ENCODE results near the gene FLT3LG. TPM values are rescaled to one million over a fixed set of nuclear protein-coding genes. Genes with fewer than 3 reads are reported as not detected.
A peak's percentile ranks its signal among the peaks of the same experiment; 100 is the strongest.
"Not testable (repeated sequence)": the region's sequence is repeated elsewhere in the genome, so short reads cannot be mapped to it uniquely, and the experiment has no call there.

Gene FLT3LG
- total RNA-seq, 1 donor from 2014 or later: 1.9 TPM

GRCh38 chr19:49472936-49473335, 1.1 kb upstream of the FLT3LG start:
- TF ChIP-seq, protein P1, sequence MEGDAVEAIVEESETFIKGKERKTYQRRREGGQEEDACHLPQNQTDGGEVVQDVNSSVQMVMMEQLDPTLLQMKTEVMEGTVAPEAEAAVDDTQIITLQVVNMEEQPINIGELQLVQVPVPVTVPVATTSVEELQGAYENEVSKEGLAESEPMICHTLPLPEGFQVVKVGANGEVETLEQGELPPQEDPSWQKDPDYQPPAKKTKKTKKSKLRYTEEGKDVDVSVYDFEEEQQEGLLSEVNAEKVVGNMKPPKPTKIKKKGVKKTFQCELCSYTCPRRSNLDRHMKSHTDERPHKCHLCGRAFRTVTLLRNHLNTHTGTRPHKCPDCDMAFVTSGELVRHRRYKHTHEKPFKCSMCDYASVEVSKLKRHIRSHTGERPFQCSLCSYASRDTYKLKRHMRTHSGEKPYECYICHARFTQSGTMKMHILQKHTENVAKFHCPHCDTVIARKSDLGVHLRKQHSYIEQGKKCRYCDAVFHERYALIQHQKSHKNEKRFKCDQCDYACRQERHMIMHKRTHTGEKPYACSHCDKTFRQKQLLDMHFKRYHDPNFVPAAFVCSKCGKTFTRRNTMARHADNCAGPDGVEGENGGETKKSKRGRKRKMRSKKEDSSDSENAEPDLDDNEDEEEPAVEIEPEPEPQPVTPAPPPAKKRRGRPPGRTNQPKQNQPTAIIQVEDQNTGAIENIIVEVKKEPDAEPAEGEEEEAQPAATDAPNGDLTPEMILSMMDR (IDR thresholded peaks at IDR 0.05): no peak
- DNase-seq (ENCODE audit: low spot score): no peak
- Mint-ChIP-seq H3K27me3 (ENCODE audit: low read depth) (peaks cover 2% of the 10 kb centered on the region), H3K4me1 (ENCODE audit: low read depth) (peaks cover 13% of the 10 kb centered on the region), H3K27ac (ENCODE audit: unreplicated experiment) (no peak overlapping the region), H3K36me3 (ENCODE audit: low read depth) (peaks cover 5% of the 10 kb centered on the region), H3K4me3 (ENCODE audit: unreplicated experiment) (no peak overlapping the region), H3K9me3 (ENCODE audit: low read depth) (no peaks in the 10 kb centered on the region)

GRCh38 chr19:49473501-49473867, 531 bp upstream of the FLT3LG start:
- DNase-seq (ENCODE audit: low spot score); H3K9me3 Mint-ChIP-seq (ENCODE audit: low read depth); H3K27me3 Mint-ChIP-seq (ENCODE audit: low read depth); H3K27ac Mint-ChIP-seq (ENCODE audit: unreplicated experiment); H3K36me3 Mint-ChIP-seq (ENCODE audit: low read depth): not testable (repeated sequence)
- peaks cover 13% of the 10 kb centered on the region for H3K4me1 Mint-ChIP-seq (ENCODE audit: low read depth)
- peak overlapping the region; percentile 70 for H3K4me3 Mint-ChIP-seq (ENCODE audit: unreplicated experiment)

- peak overlapping the region; percentile 12 for H3K27ac Mint-ChIP-seq (ENCODE audit: unreplicated experiment)
- H3K27me3 Mint-ChIP-seq (ENCODE audit: low read depth): peaks cover 2% of the 10 kb centered on the region
- H3K4me3 Mint-ChIP-seq (ENCODE audit: unreplicated experiment): peak overlapping the region; percentile 70
- TF ChIP-seq, protein P1 (IDR thresholded peaks at IDR 0.05): no peak
- no peak for DNase-seq (ENCODE audit: low spot score)
- H3K9me3 Mint-ChIP-seq (ENCODE audit: low read depth): no peaks in the 10 kb centered on the region
- H3K36me3 Mint-ChIP-seq (ENCODE audit: low read depth): no peaks in the 10 kb centered on the region
- peaks cover 9% of the 10 kb centered on the region for H3K4me1 Mint-ChIP-seq (ENCODE audit: low read depth)
These were observed 518 bp downstream of the FLT3LG start for GRCh38 chr19:49474542-49474924.

- Mint-ChIP-seq H3K27me3 (ENCODE audit: low read depth) (peaks cover 2% of the 10 kb centered on the region), H3K4me1 (ENCODE audit: low read depth) (peaks cover 9% of the 10 kb centered on the region), H3K36me3 (ENCODE audit: low read depth) (no peaks in the 10 kb centered on the region), H3K9me3 (ENCODE audit: low read depth) (no peaks in the 10 kb centered on the region), H3K27ac (ENCODE audit: unreplicated experiment) (no peak overlapping the region), H3K4me3 (ENCODE audit: unreplicated experiment) (no peak overlapping the region)
- DNase-seq (ENCODE audit: low spot score): no peak
- TF ChIP-seq, protein P1 (IDR thresholded peaks at IDR 0.05): no peak
These were observed 1.3 kb downstream of the FLT3LG start for GRCh38 chr19:49475191-49475917.

- H3K27me3 Mint-ChIP-seq (ENCODE audit: low read depth): peaks cover 2% of the 10 kb centered on the region
- TF ChIP-seq, protein P1 (IDR thresholded peaks at IDR 0.05): peak; percentile 75
- peak overlapping the region; percentile 12 for H3K27ac Mint-ChIP-seq (ENCODE audit: unreplicated experiment)
- no peak for DNase-seq (ENCODE audit: low spot score)
- no peaks in the 10 kb centered on the region for H3K9me3 Mint-ChIP-seq (ENCODE audit: low read depth)
- no peak overlapping the region for H3K4me3 Mint-ChIP-seq (ENCODE audit: unreplicated experiment)
- no peaks in the 10 kb centered on the region for H3K36me3 Mint-ChIP-seq (ENCODE audit: low read depth)
- peaks cover 9% of the 10 kb centered on the region for H3K4me1 Mint-ChIP-seq (ENCODE audit: low read depth)
These were observed 2.2 kb downstream of the FLT3LG start for GRCh38 chr19:49475995-49476880.
